SK-N-SH (cell line): ENCODE measurements around the gene COX6A1. TPM values are rescaled to one million over a fixed set of nuclear protein-coding genes. Genes with fewer than 3 reads are reported as not detected.

Experiments
- CTCF ChIA-PET: fragments of 300-600, 350-600 bp; formaldehyde crosslinking; extraction: SDS; loops from one replicate; lab custom pipeline; 2021; lab: Yijun Ruan, JAX
- POLR2A ChIA-PET: fragments of 350-600 bp; sonication (Branson Sonifier 250); formaldehyde crosslinking; extraction: SDS; loops from one replicate; lab custom pipeline; 2020; ENCODE audit warnings: antibody characterized with exemption, inconsistent platforms; lab: Yijun Ruan, JAX
- DNase-seq: peaks from one replicate; pipeline ENCODE4 v3.0.0; 2012
- H2AFZ ChIP-seq: fragments of 200-600 bp; sonication (generic); 2 replicates; pipeline ENCODE4 v1.8.1; 2016; ENCODE audit warnings: antibody characterized with exemption, mild to moderate bottlenecking, low read depth
- H3F3A ChIP-seq: fragments of 200-600 bp; sonication (generic); replicated peaks from 2 replicates; pipeline ENCODE3; 2016; ENCODE audit warnings: antibody characterized with exemption, mild to moderate bottlenecking; ENCODE audit not compliant: insufficient read depth
- H3K27ac ChIP-seq, 2 experiments: fragments of 200-500 bp in 1 of 2; fragments of 200-600 bp in 1 of 2; sonication (Bioruptor generic) in 1 of 2; sonication (generic), shearing (Covaris generic) in 1 of 2; 2 replicates each; pipeline versions ENCODE4 v1.5.1 to v1.6.1; 2014 to 2016; ENCODE audit warnings: low read depth in 2 of 2, inconsistent platforms in 1 of 2, low read length in 1 of 2, mild to moderate bottlenecking in 1 of 2, mixed read lengths in 1 of 2
- H3K27me3 ChIP-seq: fragments of 200-600 bp; sonication (generic), shearing (Covaris generic); 2 replicates; pipeline ENCODE4 v1.6.1; 2016; ENCODE audit warnings: mixed run types; ENCODE audit not compliant: insufficient read depth
- H3K36me3 ChIP-seq, 2 experiments: fragments of 200-500 bp in 1 of 2; fragments of 200-600 bp in 1 of 2; sonication (Bioruptor generic) in 1 of 2; sonication (generic) in 1 of 2; replicated peaks in 1 of 2; 2 replicates each; pipeline versions ENCODE3 to v1.5.1; 2014 to 2016; ENCODE audit warnings: low read length in 1 of 2, mild to moderate bottlenecking in 1 of 2; ENCODE audit not compliant: insufficient read depth in 2 of 2, control insufficient read depth in 1 of 2
- H3K4me1 ChIP-seq, 2 experiments: fragments of 200-500 bp in 1 of 2; fragments of 200-600 bp in 1 of 2; sonication (Bioruptor generic) in 1 of 2; sonication (generic), shearing (Covaris generic) in 1 of 2; 2 replicates each; pipeline versions ENCODE4 v1.5.1 to v1.6.1; 2014 to 2016; ENCODE audit warnings: low read depth in 1 of 2, low read length in 1 of 2, mixed run types in 1 of 2; ENCODE audit not compliant: insufficient read depth in 2 of 2, control insufficient read depth in 1 of 2
- H3K4me2 ChIP-seq: fragments of 200-600 bp; sonication (generic), shearing (Covaris generic); 2 replicates; pipeline ENCODE4 v1.6.1; 2017; ENCODE audit warnings: mixed run types
- H3K4me3 ChIP-seq, 2 experiments: fragments of 200-500 bp in 1 of 2; fragments of 200-600 bp in 1 of 2; sonication (Bioruptor generic) in 1 of 2; sonication (generic), shearing (Covaris generic) in 1 of 2; 2 replicates each; pipeline versions ENCODE4 v1.5.1 to v1.8.1; 2014 to 2016; ENCODE audit warnings: low read depth in 2 of 2, inconsistent platforms in 1 of 2, low read length in 1 of 2, mild to moderate bottlenecking in 1 of 2, mixed read lengths in 1 of 2, moderate library complexity in 1 of 2
- H3K79me2 ChIP-seq: fragments of 200-600 bp; sonication (generic); 2 replicates; pipeline ENCODE4 v1.8.1; 2017; ENCODE audit warnings: mild to moderate bottlenecking; ENCODE audit not compliant: insufficient read depth
- H3K9ac ChIP-seq: fragments of 200-600 bp; sonication (generic); 2 replicates; pipeline ENCODE4 v1.6.1; 2017; ENCODE audit warnings: mixed run types
- H3K9me2 ChIP-seq: fragments of 200-600 bp; sonication (generic); 2 replicates; pipeline ENCODE4 v1.6.1; 2017; ENCODE audit warnings: mixed run types
- H3K9me3 ChIP-seq: fragments of 200-600 bp; sonication (generic); 2 replicates; pipeline ENCODE4 v1.6.1; 2017; ENCODE audit warnings: mixed run types, mild to moderate bottlenecking, moderate library complexity
- H4K20me1 ChIP-seq: fragments of 200-600 bp; sonication (generic); 2 replicates; pipeline ENCODE4 v1.6.1; 2017; ENCODE audit warnings: mild to moderate bottlenecking, mixed run types; ENCODE audit not compliant: insufficient read depth
- ELF1 ChIP-seq: IDR thresholded peaks from 2 replicates; pipeline ENCODE4 v1.4.0; 2012
- EP300 ChIP-seq, 2 experiments: IDR thresholded peaks; 2 replicates each; pipeline versions ENCODE4 v1.4.0 to v1.6.1; 2012; ENCODE audit warnings: borderline replicate concordance in 1 of 2, low read depth in 1 of 2, low read length in 1 of 2
- FOXJ3 ChIP-seq: sonication (generic); formaldehyde crosslinking; IDR thresholded peaks from 2 replicates; pipeline ENCODE4 v1.5.1; 2020; ENCODE audit warnings: mild to moderate bottlenecking, missing genetic modification reagents
- IRF3 ChIP-seq: fragments of 150-350 bp; IDR thresholded peaks from 2 replicates; pipeline ENCODE4 v1.6.1; 2016; ENCODE audit warnings: mild to moderate bottlenecking, low read depth, low read length
- MAX ChIP-seq: IDR thresholded peaks from 2 replicates; pipeline ENCODE4 v1.4.0; 2012; ENCODE audit warnings: low read depth
- MXI1 ChIP-seq: IDR thresholded peaks from 2 replicates; pipeline ENCODE4 v1.6.1; 2012; ENCODE audit warnings: mild to moderate bottlenecking, low read depth, low read length, improper control_type of control experiment
- POLR2AphosphoS5 ChIP-seq: IDR thresholded peaks from 2 replicates; pipeline ENCODE4 v1.6.1; 2012; ENCODE audit warnings: low read depth, low read length
- RCOR1 ChIP-seq: fragments of 150-350 bp; IDR thresholded peaks from 2 replicates; pipeline ENCODE4 v1.6.1; 2017; ENCODE audit warnings: antibody characterized with exemption, low read length
- RXRA ChIP-seq: IDR thresholded peaks from 2 replicates; pipeline ENCODE4 v1.4.0; 2012; ENCODE audit warnings: low read depth, mild to moderate bottlenecking, borderline replicate concordance
- SMC3 ChIP-seq: IDR thresholded peaks from 2 replicates; pipeline ENCODE4 v1.6.1; 2012; ENCODE audit warnings: low read depth, low read length, improper control_type of control experiment
- TAF1 ChIP-seq: IDR thresholded peaks from 2 replicates; pipeline ENCODE4 v1.6.1; 2012; ENCODE audit warnings: low read depth, mild to moderate bottlenecking, low read length, moderate library complexity, borderline replicate concordance
- TEAD4 ChIP-seq: IDR thresholded peaks from 2 replicates; pipeline ENCODE4 v1.4.0; 2012; ENCODE audit warnings: mild to moderate bottlenecking, borderline replicate concordance; ENCODE audit not compliant: insufficient read depth
- USF2 ChIP-seq: fragments of 150-350 bp; IDR thresholded peaks from 2 replicates; pipeline ENCODE4 v1.6.1; 2017; ENCODE audit warnings: antibody characterized with exemption, low read length, low read depth, borderline replicate concordance
- WGBS: methylation state at CpG from one replicate; pipeline ENCODE4 v1.1.6; 2017; ENCODE audit warnings: low lambda C conversion rate; 5-methylcytosine and 5-hydroxymethylcytosine counted together
- polyA plus RNA-seq, 3 experiments: library from polyadenylated mRNA; depleted of rRNA; stranded (reverse); fragments of >200 nt; gene quantifications; 2 replicates each; pipeline ENCODE4 v1.2.3, GENCODE V29; 2012
- TF ChIP-seq, protein P1 (sequence below): IDR thresholded peaks from 2 replicates; pipeline ENCODE4; 2012
- TF ChIP-seq, protein P2 (sequence below): IDR thresholded peaks from 2 replicates; pipeline ENCODE4 v1.4.0; 2012; ENCODE audit warnings: low read depth, borderline replicate concordance

COX6A1 gene
- polyA plus RNA-seq, 1 of the 3 experiments (the other 2 are of a cell fraction): 1,199 TPM

DNA sequence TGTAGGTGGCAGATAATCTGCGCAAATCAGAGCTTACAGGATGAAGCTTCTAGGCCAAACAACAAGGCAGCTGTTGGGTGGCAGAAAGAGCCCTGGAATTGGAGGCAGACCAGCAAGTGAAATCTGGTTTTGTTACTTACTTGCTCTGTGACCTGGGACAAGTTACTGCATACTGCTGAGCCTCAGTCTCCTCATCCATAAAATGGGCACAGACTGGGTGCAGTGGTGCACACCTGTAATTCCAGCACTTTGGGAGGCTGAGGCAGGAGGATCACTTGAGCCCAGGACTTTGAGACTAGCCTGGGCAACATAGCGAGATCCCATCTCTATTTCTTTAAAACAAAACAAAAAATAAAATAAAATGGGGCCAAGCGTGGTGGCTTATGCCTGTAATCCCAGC lies 31.4 kb upstream of the COX6A1 start (continued):
- TF ChIP-seq USF2: no peak
- no peak for TF ChIP-seq RCOR1
- no peak for TF ChIP-seq MXI1
- TF ChIP-seq SMC3: no peak
- TF ChIP-seq RXRA: no peak
- TF ChIP-seq TAF1: no peak
- no peak for TF ChIP-seq FOXJ3 (CRISPR knock-in tag)
- TF ChIP-seq TEAD4: no peak
- no peak for TF ChIP-seq MAX

GRCh38 chr12:120408771-120409170 lies 29.1 kb upstream of the COX6A1 start:
- H2AFZ ChIP-seq: no peak overlapping the region
- no peaks in the 10 kb centered on the region for H3K9me2 ChIP-seq
- TF ChIP-seq ELF1: no peak
- TF ChIP-seq POLR2AphosphoS5: no peak
- no peak for TF ChIP-seq EP300 (IDR thresholded peaks at IDR 0.05; ENCODE audit: borderline replicate concordance in 1 of 2, low read depth in 1 of 2, low read length in 1 of 2)
- TF ChIP-seq, protein P1, sequence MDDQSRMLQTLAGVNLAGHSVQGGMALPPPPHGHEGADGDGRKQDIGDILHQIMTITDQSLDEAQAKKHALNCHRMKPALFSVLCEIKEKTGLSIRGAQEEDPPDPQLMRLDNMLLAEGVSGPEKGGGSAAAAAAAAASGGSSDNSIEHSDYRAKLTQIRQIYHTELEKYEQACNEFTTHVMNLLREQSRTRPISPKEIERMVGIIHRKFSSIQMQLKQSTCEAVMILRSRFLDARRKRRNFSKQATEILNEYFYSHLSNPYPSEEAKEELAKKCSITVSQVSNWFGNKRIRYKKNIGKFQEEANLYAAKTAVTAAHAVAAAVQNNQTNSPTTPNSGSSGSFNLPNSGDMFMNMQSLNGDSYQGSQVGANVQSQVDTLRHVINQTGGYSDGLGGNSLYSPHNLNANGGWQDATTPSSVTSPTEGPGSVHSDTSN: no peak
- no peak for TF ChIP-seq IRF3
- no peak for TF ChIP-seq TAF1
- TF ChIP-seq, protein P2, sequence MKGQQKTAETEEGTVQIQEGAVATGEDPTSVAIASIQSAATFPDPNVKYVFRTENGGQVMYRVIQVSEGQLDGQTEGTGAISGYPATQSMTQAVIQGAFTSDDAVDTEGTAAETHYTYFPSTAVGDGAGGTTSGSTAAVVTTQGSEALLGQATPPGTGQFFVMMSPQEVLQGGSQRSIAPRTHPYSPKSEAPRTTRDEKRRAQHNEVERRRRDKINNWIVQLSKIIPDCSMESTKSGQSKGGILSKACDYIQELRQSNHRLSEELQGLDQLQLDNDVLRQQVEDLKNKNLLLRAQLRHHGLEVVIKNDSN: no peak
- no peak overlapping the region for H3K27ac ChIP-seq
- CTCF ChIA-PET: interaction anchor here (1.2 to 3.2 kb wide), 4 partner anchors 20 to 106 kb away, joined by 3 to 14 read pairs (median 4); partner anchors contain the start of gene SIRT4
- H3K4me3 ChIP-seq: no peak overlapping the region
- H3K79me2 ChIP-seq: no peaks in the 10 kb centered on the region
- H3K4me1 ChIP-seq: no peaks in the 10 kb centered on the region
- no peak overlapping the region for H3K9ac ChIP-seq
- no peak overlapping the region for H3K4me2 ChIP-seq
- DNase-seq: no peak
- H4K20me1 ChIP-seq: no peaks in the 10 kb centered on the region
- H3K27me3 ChIP-seq: no peaks in the 10 kb centered on the region
- no peaks in the 10 kb centered on the region for H3K36me3 ChIP-seq
- 91% methylated on average over 11 of the region's 11 CpGs for WGBS
- H3F3A ChIP-seq: no peaks in the 10 kb centered on the region
- POLR2A ChIA-PET: interaction anchor here (0.6 kb wide), 1 partner anchor 199 kb away, joined by 6 read pairs; no protein-coding TSS in a partner anchor
- no peaks in the 10 kb centered on the region for H3K9me3 ChIP-seq
